GM10266 (cell line): ENCODE data around the gene ARAP3.
A peak's percentile ranks its signal among the peaks of the same experiment; 100 is the strongest.

ENCODE experiments used
- DNase-seq: peaks from one replicate; pipeline ENCODE4 v3.0.0; 2012; ENCODE audit errors: extremely low spot score
- CTCF ChIP-seq: IDR thresholded peaks from 2 replicates; pipeline ENCODE4 v1.5.1; 2012; ENCODE audit warnings: mild to moderate bottlenecking, low read depth; ENCODE audit not compliant: control insufficient read depth, insufficient read depth; ENCODE audit errors: missing control alignments

The ARAP3 gene

GRCh38 chr5:141623186-141623585 is 58.8 kb downstream of the ARAP3 start:
- DNase-seq, result peak; percentile 60

GRCh38 chr5:141618804-141619554 is 63.1 kb downstream of the ARAP3 start, which contains the start of gene DIAPH1:
Gene DIAPH1, minus strand, starts transcription at chr5:141619000. Its CDS starts 86 bp downstream, at chr5:141618914.
- peak; percentile 95 for DNase-seq
- peak; percentile 97 for TF ChIP-seq CTCF

More at GRCh38 chr5:141623186-141623585, 58.8 kb downstream of the ARAP3 start:
- no peak for TF ChIP-seq CTCF

- peak; percentile 51 for DNase-seq
- TF ChIP-seq CTCF, result no peak
These were observed 63.8 kb downstream of the ARAP3 start for GRCh38 chr5:141618030-141618803.

GRCh38 chr5:141617682-141618029 is 64.4 kb downstream of the ARAP3 start:
- DNase-seq, result no peak
- TF ChIP-seq CTCF, result no peak

GRCh38 chr5:141617128-141617527 is 64.9 kb downstream of the ARAP3 start:
- TF ChIP-seq CTCF, result no peak
- no peak for DNase-seq

- no peak for TF ChIP-seq CTCF
- no peak for DNase-seq
These were observed 65.9 kb downstream of the ARAP3 start for GRCh38 chr5:141615991-141616720.

- DNase-seq, result no peak
- TF ChIP-seq CTCF, result no peak
These were observed 68.7 kb downstream of the ARAP3 start for GRCh38 chr5:141613344-141613743.
